AG20443 (cell line): ENCODE results near the gene AP5Z1.
A peak's percentile ranks its signal among the peaks of the same experiment; 100 is the strongest.

Experiments used
- DNase-seq: peaks from one replicate; pipeline ENCODE4 v3.0.0; 2012; ENCODE audit warnings: low spot score, mixed read lengths

AP5Z1 gene

DNA sequence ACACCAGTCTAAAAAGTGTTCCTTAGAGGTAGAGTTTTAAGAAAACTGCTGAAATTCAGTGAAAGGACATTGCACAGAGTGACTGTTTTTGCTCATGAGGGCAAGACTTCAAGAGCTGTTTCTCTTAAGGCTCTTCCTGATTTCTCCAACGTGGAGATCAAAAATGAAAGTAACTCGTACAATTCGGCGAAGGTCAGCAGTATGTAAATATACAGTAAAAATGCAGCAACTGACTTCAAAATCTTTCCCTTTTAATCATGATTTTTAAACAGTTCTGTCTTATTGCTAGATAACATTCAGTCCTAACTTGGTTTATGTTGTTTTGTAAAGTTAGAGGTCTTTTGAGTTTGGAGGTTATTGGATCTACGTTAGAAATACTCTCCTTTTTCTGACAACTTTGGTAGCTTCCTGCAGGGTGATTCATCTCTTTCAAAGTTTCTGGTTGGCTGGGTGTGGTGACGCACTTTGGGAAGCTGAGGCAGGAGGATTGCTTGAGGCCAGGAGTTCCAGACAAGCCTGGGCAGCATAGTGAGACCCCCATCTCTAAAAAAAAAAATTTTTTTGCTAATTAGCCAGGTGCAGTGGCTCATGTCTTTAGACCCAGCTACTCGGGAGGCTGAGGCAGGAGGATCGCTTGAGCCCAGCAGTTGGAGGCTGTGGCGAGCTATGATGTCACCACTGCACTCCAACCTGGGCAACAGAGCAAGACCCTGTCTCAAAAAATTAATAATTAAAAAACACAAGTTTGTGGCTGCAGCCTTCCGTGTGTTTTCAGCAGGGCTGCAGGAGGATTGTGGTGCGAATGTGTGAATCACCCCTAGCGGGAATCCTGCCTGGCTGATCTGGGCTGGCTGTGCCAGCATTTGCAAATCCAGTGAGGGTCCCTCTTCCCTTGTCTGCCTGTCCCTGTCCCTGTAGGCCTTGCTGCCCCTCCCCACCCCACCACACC is 29.2 kb upstream of the AP5Z1 start:
- DNase-seq: peak; percentile 52

DNA sequence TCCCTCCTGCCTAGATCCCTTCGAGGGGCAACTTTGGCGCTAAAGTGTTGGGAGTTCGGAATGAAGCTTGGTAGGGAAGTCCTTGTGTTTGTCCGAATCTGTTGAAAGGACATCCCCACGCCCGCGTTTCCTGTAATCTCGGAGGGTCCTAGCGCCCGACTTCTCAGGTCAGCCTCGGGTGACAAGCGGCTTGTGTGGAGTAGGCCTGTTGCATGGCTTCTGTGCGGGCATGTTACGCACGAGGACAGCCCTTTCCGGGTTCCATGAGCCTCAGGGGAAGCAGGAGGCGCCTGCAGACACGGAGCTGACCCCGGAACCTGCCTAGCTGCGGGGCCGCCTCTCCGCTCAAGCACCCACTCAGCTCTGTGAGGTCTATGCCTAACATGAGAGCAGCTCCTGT is 28.4 kb upstream of the AP5Z1 start:
- DNase-seq: no peak

DNA sequence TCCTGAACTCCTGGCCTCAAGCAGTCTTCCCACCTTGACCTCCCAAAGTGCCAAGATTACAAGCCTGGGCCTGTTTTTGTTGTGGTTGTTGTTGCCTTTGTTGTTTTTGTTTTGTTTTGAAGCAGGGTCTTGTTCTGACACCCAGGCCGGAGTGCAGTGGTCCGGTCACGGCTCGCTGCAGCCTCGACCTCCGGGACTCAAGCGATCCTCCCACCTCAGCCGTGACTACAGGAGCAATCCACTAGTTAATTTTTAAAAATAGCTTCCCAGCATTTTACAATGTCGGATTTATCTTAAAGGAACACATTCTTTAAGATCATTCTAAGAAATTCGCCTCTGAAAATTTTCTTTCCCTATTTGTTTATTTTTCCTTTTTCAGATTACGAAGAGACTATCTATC is 27.7 kb upstream of the AP5Z1 start:
- no peak for DNase-seq

DNA sequence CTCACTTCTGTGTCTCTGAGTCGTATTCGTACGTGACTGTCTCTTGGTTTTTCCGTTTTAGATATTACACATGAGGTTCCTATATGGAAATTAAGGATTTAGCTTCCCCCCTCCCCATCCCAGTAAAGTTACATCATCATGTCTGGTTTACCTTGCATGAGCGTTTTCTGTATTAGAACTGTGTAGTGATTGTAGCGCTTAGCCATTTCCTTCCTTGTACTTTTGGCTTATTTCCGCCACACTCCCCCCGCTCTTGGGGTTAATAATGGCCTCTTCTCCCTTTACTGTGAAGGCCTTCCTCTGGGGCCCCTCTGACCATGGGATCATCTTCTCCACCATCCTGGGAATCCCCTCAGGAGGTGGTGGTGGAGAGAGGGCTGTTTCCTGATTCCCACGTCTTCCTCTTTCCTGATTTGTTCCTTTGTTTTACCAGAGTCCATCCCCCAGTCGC is 27.2 kb upstream of the AP5Z1 start:
- DNase-seq: no peak

DNA sequence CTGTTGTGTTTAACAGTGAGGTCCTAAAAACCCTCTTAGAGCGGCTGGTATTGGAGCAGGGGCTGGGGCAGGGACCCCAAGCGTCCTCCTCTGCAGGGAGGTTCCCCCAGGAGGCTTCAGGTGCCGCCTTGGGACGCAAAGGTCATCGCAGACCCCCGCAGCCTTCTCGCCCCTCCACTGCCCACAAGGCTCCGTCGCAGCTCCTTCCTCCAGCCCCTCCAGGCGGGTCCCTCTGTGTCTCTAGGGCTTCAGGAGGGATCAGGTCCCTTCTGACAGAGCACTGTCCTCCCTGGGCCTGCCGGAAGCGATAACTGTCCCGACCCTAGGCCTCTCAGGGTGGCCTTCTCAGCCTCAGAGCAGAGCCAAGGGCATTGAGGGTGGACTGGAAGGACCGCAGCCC is 26.1 kb upstream of the AP5Z1 start:
- no peak for DNase-seq

DNA sequence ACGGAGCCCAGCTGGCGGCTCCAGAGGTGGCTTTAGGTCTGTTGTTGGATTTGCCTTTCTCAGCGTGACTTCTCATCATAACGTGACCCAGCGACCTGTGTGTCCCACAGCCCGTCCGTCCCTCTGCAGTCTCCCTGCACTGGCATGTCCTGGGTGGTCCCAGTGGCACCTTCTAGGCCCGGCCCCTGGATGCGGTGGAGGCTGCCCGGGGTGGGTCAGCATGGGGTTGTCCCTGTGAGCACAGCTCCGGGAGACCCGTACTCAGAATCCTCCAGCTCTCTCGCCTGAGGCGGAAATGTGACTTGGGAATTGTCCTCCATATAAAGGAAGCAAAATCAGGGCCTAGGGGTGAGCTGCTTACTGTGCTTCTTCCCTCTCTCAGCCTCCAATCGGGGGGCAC is 25.6 kb upstream of the AP5Z1 start:
- no peak for DNase-seq

DNA sequence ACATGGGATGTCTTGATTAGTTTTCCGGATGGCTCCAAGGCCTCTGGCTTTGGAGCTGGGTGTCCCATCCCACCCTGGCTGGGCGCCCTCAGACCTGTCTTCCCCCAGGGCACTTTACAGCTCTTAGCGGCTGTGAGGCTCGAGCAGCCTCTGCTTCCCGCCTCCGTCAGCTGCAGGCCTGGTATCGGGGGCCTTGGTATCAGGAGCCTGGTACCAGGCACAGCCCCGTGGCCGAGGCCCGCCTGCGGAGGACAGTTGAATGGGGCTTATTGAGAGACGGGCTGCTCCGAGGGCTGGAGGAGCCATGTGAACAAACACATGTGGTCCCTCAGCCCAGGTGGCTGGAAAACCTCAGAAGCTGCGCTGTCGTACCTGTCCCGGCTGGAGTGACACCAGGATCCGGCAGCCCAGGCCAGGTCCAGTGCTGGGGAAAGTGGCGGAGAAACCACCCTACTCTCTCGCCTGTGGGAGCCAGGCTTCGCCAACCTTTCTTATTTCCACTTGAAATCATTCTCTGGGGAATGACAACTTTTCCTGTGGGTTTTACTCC is 23.9 kb upstream of the AP5Z1 start:
- no peak for DNase-seq

DNA sequence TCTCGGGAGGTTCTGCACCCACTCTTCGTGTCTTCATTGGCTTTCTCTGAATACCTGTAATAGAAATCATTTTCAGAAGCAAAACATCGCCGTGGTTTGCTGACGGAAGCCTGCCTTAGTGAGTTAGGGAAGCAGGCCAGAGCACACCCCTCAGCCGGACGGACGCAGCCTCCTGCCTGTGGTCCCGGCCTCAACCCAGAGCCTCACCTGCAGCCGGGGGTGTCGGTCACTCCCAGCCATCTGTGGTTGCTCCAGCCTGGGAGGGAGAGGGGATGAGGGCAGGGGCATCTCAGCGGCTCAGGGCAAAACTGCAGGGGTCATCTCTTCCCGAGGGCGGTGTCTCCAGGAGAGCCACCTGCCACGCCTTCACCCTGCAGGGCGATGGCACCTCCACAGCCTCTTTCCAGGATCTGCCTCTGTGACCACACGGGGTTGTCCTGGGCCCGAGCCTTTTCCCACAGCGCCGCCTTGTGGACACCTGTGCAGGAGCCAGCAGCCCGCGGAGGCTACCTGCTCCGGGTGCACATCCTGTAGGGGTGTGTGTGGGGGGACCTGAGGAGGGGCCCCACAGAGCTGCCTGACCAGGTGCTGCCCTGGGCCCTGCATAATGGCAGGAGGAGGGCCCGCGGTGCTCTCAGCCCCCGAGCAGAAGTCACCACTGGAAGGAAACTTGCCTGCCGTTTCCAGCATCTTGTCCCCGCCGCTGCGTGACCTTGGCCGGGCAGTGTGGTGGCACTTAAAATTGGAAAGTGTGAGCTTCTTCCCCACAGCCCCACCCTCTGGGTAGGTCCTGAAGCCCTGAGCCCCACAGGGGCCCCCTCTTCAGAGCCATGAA is 21.6 kb upstream of the AP5Z1 start:
- peak; percentile 81 for DNase-seq

DNA sequence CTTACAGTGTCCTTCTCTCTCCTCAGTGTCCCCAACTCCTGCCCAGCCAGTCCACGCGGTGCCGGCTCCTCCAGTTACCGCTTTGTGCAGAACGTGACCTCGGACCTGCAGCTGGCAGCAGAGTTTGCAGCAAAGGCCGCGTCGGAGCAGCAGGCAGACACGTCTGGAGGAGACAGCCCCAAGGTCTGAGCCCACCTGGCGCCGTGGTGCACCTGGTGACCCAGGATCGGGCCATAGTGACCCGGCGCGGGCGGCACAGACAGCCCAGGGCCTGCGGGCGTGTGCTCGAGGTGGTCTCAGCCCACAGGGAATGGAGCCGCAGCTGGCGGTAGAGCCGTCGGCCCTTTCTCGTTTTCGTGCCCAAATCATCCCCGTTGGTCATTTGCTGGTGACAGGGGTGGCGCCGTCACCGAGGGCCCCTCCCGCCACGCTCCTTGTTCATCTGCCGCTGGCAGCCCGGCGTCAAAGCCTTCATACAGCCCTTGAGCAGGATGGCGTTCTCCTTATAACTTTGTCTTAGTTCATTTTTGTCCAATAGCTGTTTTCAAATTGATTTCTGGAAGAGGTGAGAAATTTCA is 20.9 kb upstream of the AP5Z1 start:
- DNase-seq: no peak

DNA sequence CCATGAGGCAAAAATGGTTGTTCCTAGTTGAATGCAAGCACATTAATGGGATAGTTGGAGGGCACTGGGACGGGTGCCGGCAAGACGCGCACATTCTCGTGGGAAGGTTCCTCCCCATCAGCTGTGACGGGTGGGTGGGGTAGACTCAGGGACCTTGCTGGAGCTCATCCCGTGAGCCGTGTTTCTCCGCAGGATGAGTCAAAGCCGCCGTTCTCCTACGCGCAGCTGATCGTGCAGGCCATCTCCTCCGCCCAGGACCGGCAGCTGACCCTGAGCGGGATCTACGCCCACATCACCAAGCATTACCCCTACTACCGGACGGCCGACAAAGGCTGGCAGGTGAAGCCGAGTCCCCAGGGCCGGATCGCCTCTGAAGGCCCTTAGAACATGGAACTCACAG is 20.4 kb upstream of the AP5Z1 start:
- no peak for DNase-seq

DNA sequence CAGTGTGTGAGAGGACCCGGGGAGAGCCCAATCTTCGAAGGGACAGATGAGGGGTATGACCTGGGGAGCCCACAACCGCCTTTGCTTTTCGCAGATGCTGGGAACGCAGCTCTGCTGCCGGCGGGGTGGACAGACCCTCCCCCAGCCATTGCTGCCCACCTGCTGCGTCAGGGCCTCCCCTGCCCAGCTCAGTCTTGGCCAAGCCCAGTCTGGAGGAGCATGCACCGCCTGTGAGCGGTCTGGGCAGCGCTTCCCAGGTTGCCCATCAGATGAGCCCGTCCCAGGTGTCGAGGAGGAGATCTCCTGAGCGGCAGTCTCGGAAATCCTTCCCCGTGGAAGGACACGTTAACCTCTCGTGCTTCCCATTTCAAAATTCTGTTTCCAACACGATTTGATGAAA is 17.3 kb upstream of the AP5Z1 start:
- DNase-seq: no peak

DNA sequence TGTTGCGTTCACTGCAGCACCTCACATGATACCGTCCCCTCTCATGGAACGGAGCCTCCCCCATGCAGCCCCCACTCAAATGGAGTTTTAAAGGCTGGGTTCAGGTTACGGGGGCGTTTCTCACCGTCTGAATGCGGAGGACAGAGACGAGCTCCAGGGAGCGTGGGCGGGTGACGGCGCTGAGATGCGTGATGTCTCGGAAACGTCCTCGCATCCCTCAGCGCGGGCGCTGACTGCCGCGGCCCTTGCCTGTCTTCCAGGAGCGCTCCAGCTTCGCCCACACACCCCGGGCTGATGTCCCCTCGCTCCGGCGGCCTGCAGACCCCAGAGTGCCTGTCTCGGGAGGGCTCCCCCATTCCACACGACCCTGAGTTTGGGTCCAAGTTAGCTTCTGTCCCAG is 16.6 kb upstream of the AP5Z1 start:
- no peak for DNase-seq

DNA sequence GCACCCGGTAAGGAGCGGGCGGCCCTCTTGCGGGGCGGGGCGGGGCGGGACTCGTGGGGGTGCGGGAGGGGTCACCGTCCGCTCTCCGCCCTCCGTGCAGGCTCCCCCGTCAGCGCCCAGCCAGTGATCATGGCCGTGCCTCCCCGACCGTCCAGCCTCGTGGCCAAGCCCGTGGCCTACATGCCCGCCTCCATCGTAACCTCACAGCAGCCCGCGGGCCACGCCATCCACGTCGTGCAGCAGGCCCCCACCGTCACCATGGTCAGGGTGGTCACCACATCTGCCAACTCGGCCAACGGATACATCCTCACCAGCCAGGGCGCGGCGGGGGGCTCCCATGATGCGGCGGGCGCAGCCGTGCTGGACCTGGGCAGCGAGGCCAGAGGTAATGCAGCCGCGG is 16.2 kb upstream of the AP5Z1 start:
- DNase-seq: no peak

DNA sequence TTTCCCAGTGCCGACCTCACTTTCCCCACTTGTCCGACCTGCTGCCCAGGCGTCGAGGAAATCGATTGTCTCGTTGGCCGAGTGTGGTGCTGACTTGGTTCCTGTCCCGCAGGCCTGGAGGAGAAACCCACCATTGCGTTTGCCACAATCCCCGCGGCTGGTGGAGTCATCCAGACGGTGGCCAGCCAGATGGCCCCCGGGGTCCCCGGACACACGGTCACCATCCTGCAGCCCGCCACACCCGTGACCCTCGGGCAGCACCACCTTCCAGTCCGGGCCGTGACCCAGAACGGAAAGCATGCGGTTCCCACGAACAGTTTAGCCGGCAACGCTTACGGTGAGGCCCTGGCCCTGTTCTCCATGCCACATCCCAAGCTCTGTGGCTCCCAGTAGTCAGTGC is 14.5 kb upstream of the AP5Z1 start:
- DNase-seq: no peak

DNA sequence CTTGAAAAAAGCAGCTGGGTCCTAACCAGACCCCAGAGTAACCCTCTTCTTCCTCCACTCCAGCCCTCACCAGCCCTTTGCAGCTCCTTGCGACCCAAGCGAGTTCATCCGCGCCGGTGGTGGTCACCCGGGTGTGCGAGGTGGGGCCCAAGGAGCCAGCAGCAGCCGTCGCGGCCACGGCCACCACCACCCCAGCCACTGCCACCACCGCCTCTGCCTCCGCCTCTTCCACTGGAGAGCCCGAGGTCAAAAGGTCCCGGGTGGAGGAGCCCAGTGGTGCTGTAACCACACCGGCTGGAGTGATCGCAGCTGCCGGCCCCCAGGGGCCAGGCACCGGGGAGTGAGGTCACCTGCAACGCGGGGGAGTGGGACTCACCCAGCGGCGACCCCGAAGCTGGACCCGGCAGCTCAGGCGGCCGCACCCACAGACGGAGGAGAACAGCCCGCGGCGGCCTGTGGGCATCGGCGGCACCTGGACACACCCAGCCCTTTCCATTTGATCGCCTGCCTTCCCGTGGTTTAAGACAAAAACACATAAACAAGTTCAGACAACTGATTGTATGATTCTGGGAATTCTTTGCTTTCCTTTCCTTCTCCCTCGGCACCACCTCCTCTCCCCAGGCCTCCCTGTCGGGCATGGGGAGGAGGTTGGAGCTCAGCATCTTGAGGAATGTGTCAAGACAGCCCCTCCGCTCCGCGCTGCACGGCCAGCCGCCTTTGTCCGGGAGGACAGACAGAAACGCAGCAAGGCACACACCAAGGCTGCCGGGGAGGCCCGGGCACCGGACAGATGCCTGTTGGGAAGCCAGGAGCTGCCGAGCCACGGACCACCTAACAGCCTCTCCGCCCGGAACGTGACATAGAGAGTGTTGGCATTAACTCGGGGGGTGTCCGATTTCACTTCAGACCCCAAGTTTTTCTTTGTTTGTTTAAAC is 13.0 kb upstream of the AP5Z1 start:
- no peak for DNase-seq

DNA sequence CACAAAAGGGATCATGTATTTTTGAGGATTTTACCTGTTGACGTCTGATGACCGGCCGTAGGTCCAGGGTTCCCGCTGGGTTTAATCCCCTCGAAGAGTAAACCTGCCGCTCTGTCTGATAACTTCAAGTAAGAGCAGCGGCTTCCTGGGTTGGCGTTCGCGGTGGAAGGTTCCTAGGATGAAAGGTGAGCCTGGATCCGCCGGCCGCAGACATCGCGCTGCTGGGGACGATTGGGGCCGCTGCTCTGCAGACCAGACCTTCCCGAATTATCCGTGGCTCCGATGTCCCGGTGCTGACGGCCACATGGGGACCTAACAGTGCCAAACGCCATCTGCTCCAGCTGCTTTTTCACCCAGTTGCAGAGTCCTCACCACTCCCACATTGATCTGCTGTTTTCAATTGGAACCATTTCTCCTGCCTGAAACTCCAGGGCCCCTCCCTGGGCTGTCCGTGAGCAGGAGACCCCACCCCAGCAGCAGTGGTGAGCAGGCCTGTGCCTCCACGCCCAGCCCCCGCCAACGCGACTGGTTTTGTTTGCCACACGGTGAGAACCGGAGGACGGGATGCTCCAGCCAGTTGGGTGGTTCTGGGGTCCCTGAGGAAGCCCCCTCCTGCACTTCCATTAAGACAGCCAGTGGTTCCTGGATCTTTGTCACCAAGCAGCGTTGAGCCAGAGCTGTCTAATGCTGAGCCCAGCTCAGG is 12.2 kb upstream of the AP5Z1 start:
- DNase-seq: no peak

DNA sequence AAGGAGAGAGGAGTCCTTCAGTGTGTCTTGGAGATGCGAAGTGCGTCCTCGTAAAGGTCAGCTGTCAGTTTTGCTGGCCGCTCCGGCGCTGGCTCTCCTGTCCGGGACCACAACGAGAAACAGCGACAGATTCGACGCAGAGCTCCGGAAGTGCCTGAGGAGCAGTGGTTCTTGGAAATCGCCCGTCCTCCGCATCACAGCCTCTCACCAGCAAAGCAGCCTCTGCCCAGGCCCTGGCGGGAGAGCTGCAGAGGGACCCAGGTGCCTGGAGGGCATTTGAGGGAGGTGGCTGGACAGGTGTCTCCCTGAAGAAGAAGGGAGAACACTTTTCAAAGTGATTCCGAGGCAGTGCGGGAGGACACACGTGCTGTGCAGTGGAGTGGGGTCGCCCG is 11.6 kb upstream of the AP5Z1 start:
- DNase-seq: no peak

DNA sequence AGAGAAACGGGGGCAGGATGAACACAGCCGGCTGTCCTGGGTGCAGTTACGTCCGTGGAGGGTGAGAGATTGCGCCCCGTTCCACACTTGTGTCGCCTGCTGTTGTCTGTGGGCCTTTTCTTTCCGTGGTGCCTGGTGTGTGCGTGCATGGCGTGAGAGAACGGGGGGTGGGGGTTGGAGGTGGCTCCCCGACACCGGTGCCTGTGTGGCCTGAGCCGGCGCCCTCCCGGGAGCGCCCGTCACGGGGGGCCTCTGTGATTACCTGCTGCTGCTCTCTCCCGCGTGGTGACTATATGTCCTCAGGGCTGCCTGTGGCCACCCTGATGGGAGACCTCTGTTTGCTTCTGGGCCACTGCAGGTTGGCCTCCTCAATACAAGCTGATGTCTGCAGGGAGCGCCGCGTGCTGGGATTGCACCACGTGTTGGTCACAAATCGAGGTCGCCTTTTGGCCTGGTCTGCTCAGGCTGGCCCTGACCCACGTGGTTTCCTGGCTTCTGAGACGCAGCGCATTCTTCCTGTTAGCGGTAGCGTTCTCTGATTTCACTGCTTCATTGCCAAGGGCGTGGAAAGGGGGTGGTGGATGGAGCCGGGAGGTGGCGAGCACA is 10.9 kb upstream of the AP5Z1 start:
- no peak for DNase-seq

DNA sequence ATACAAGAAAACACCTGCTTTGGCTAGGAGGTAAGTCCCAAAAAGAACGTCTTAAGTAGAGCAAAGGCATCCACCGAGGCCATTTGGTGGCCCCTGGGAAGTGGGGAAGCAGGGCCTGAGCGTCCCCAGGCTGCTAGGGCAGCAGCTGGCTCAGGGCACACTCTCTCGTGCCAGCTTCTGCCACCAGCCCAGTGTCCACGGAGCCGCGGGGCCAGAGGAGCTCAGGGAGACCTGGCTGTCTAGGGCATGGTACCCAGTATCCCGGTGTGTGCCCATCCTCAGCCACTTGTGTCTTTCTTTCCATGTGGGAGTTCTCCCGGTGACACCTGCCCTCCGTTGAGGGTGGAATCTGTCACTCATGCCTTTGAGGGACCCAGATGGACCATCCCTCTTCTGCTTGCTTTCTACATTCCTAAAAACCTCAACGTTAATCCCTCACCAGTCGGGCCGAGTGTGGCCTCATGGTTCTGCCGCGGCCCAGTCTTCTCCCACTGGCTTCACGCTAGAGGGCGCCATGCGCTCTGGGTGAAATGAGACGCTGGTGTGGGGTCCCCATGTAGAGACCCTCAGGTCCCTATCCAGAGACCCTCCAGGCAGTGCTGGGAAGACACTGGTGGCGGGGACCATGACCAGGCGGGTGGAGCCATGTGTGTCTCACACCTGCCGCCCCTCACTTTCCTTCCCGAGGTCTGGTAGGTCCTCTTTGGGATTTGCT is 9.5 kb upstream of the AP5Z1 start:
- no peak for DNase-seq
